HepG2 (cell line): ENCODE data around the gene LSMEM2. TPM values are rescaled to one million over a fixed set of nuclear protein-coding genes. Genes with fewer than 3 reads are reported as not detected.
A peak's percentile ranks its signal among the peaks of the same experiment; 100 is the strongest.

Source experiments
- BCL6 ChIP-seq: IDR thresholded peaks from 2 replicates; pipeline ENCODE4 v1.6.1; 2016; ENCODE audit warnings: missing genetic modification reagents, missing compliant biosample characterization
- CREB1 ChIP-seq, 2 experiments: fragments of 450-650 bp in 1 of 2; IDR thresholded peaks; 2 replicates each; pipeline ENCODE4 v1.6.1; 2016 to 2017; ENCODE audit warnings: control low read depth in 1 of 2, mild to moderate bottlenecking in 1 of 2, missing compliant biosample characterization in 1 of 2, missing genetic modification characterization in 1 of 2
- EZH2 ChIP-seq: conservative IDR thresholded peaks from 2 replicates; pipeline ENCODE4 v1.6.1; 2012; ENCODE audit warnings: mild to moderate bottlenecking, low read depth, low read length, moderate library complexity
- MIER2 ChIP-seq: IDR thresholded peaks from 2 replicates; pipeline ENCODE4 v1.6.1; 2016; ENCODE audit warnings: missing biosample characterization, missing genetic modification reagents
- ONECUT2 ChIP-seq: sonication (generic); formaldehyde crosslinking; IDR thresholded peaks from 2 replicates; pipeline ENCODE4 v1.4.0; 2020; ENCODE audit warnings: missing genetic modification reagents
- SRF ChIP-seq: IDR thresholded peaks from 2 replicates; pipeline ENCODE4 v1.6.1; 2011; ENCODE audit warnings: mild to moderate bottlenecking, low read depth, low read length, moderate library complexity
- TEAD3 ChIP-seq: optimal IDR thresholded peaks from 2 replicates; pipeline ENCODE3; 2016; ENCODE audit warnings: borderline replicate concordance
- TOPORS ChIP-seq: sonication (generic); formaldehyde crosslinking; IDR thresholded peaks from 2 replicates; pipeline ENCODE4 v1.8.0; 2023; ENCODE audit warnings: mild to moderate bottlenecking, missing genetic modification reagents
- ZNF101 ChIP-seq: sonication (generic); formaldehyde crosslinking; IDR thresholded peaks from 2 replicates; pipeline ENCODE4 v1.4.0; 2020; ENCODE audit warnings: mild to moderate bottlenecking, low read depth, missing genetic modification reagents, borderline replicate concordance
- ZNF672 ChIP-seq: sonication (generic); formaldehyde crosslinking; IDR thresholded peaks from 2 replicates; pipeline ENCODE4 v1.8.1; 2022; ENCODE audit warnings: missing genetic modification reagents
- ZNF766 ChIP-seq: sonication (generic); formaldehyde crosslinking; IDR thresholded peaks from 2 replicates; pipeline ENCODE4 v1.5.0; 2020; ENCODE audit warnings: missing genetic modification reagents, borderline replicate concordance
- ZNF792 ChIP-seq: IDR thresholded peaks from 2 replicates; pipeline ENCODE4 v1.6.1; 2016
- polyA plus RNA-seq, 8 experiments: library from polyadenylated mRNA; depleted of rRNA in 3 of 8; stranded (reverse) in 7 of 8; unstranded in 1 of 8; fragments of >200 nt; fragmentation: Illumina TruSeq in 4 of 8; extraction: Trizol in 4 of 8; gene quantifications; 2 replicates each; pipeline versions ENCODE4 v1.2.1 to v1.2.3, GENCODE V29; 2011 to 2016; ENCODE audit warnings: low read depth in 4 of 8, missing spikeins in 1 of 8, mixed read lengths in 1 of 8; ENCODE audit not compliant: insufficient read depth in 1 of 8
- total RNA-seq, 5 experiments: library from RNA; depleted of rRNA; stranded (reverse); fragments of >200 nt; fragmentation: Illumina TruSeq; extraction: Trizol; gene quantifications; 2 replicates each; pipeline ENCODE4 v1.2.3, GENCODE V29; 2016; ENCODE audit warnings: low read depth in 1 of 5
- TF ChIP-seq, protein P1 (sequence below): sonication (generic); formaldehyde crosslinking; IDR thresholded peaks from 2 replicates; pipeline ENCODE4 v1.4.0; 2020; ENCODE audit warnings: missing genetic modification reagents, mild to moderate bottlenecking, borderline replicate concordance
- TF ChIP-seq, protein P2 (sequence below): conservative IDR thresholded peaks from 2 replicates; pipeline ENCODE4 v1.6.1; 2018; ENCODE audit warnings: missing genetic modification reagents
- TF ChIP-seq, protein P3 (sequence below): sonication (generic); formaldehyde crosslinking; IDR thresholded peaks from 2 replicates; pipeline ENCODE4 v1.8.1; 2022; ENCODE audit warnings: mild to moderate bottlenecking, missing genetic modification reagents
- TF ChIP-seq, protein P4 (sequence below): IDR thresholded peaks from 2 replicates; pipeline ENCODE4 v1.6.1; 2012; ENCODE audit warnings: low read length, improper control_type of control experiment
- TF ChIP-seq, protein P5 (sequence below): IDR thresholded peaks from 2 replicates; pipeline ENCODE4 v1.6.1; 2016; ENCODE audit warnings: low read depth
- TF ChIP-seq, protein P6 (sequence below): sonication (generic); formaldehyde crosslinking; IDR thresholded peaks from 2 replicates; pipeline ENCODE4 v1.4.0; 2020; ENCODE audit warnings: missing genetic modification reagents

The LSMEM2 gene
- total and polyA plus RNA-seq, 2 of the 13 experiments (the other 11 are each of a cell fraction or from before 2014, with no cell fraction given): 0.07 to 0.41 TPM

DNA sequence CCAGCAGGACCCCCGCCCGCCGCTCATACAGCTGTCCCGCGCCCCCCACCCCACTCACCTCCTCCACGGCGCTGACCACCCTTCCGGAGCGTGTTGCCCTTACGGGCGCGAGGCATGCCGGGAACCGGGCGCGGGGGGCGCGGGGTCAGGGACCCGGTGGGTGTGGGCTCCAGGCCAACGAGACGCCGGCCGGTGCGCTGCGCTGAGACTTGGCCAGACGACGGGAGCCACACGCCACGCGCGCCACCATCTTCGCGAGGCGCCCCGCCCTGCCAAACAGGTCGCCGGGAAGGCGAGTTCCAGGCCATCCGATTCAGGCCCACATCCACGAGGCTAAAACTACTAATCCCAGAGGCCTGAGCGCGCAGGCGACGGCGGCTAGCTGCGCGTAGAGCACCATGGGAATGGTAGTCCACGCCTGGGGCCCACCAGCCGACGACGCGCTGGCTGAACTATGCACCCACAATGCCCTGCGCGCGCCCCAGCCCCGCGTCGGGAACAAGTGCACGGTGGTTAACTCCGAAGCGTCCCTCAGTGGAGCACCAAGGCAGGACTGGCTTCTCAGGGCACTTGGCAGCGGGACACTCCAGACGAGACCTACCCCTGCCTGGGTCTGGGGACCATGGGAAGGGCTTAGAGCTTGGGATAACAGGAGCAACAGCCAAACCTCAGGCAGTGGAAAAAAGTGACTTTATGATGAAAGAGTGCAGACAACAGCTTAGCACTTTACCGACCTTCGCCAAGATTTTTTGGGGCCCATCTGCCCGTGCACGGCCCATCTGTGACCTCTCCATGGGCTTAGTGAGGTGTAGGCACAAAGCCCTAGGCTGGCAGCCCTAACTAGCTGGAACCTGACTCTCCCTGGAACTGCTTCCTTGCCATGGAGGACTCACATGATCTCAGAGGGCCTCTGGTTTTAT lies 13.5 kb downstream of the LSMEM2 start, which contains the start of gene IFRD2 (continued):
- TF ChIP-seq, protein P1, sequence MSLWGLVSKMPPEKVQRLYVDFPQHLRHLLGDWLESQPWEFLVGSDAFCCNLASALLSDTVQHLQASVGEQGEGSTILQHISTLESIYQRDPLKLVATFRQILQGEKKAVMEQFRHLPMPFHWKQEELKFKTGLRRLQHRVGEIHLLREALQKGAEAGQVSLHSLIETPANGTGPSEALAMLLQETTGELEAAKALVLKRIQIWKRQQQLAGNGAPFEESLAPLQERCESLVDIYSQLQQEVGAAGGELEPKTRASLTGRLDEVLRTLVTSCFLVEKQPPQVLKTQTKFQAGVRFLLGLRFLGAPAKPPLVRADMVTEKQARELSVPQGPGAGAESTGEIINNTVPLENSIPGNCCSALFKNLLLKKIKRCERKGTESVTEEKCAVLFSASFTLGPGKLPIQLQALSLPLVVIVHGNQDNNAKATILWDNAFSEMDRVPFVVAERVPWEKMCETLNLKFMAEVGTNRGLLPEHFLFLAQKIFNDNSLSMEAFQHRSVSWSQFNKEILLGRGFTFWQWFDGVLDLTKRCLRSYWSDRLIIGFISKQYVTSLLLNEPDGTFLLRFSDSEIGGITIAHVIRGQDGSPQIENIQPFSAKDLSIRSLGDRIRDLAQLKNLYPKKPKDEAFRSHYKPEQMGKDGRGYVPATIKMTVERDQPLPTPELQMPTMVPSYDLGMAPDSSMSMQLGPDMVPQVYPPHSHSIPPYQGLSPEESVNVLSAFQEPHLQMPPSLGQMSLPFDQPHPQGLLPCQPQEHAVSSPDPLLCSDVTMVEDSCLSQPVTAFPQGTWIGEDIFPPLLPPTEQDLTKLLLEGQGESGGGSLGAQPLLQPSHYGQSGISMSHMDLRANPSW (CRISPR knock-in tag): no peak
- TF ChIP-seq EZH2 (no peak), ZNF792 (CRISPR knock-in tag) (no peak), ZNF101 (CRISPR knock-in tag) (no peak), ONECUT2 (no peak), SRF (no peak), CREB1 (IDR thresholded peaks at IDR 0.05) (peak; percentile 94), CREB1 (CRISPR knock-in tag; IDR thresholded peaks at IDR 0.05) (peak; percentile 96), MIER2 (CRISPR knock-in tag) (no peak; the same call in 1 of the 2 replicates), BCL6 (CRISPR knock-in tag) (0 out of 2 replicates have a peak, but pooled peaks have one; percentile 9), TOPORS (CRISPR knock-in tag) (peak; percentile 12; the same call in 1 of the 2 replicates), ZNF766 (CRISPR knock-in tag) (no peak), TEAD3 (peak; percentile 67), ZNF672 (CRISPR knock-in tag) (no peak)
- TF ChIP-seq, protein P2, sequence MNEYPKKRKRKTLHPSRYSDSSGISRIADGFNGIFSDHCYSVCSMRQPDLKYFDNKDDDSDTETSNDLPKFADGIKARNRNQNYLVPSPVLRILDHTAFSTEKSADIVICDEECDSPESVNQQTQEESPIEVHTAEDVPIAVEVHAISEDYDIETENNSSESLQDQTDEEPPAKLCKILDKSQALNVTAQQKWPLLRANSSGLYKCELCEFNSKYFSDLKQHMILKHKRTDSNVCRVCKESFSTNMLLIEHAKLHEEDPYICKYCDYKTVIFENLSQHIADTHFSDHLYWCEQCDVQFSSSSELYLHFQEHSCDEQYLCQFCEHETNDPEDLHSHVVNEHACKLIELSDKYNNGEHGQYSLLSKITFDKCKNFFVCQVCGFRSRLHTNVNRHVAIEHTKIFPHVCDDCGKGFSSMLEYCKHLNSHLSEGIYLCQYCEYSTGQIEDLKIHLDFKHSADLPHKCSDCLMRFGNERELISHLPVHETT (CRISPR knock-in tag): peak; percentile 67; the same call in 1 of the 2 replicates
- TF ChIP-seq, protein P3, sequence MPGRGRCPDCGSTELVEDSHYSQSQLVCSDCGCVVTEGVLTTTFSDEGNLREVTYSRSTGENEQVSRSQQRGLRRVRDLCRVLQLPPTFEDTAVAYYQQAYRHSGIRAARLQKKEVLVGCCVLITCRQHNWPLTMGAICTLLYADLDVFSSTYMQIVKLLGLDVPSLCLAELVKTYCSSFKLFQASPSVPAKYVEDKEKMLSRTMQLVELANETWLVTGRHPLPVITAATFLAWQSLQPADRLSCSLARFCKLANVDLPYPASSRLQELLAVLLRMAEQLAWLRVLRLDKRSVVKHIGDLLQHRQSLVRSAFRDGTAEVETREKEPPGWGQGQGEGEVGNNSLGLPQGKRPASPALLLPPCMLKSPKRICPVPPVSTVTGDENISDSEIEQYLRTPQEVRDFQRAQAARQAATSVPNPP (CRISPR knock-in tag): no peak
- TF ChIP-seq, protein P4, sequence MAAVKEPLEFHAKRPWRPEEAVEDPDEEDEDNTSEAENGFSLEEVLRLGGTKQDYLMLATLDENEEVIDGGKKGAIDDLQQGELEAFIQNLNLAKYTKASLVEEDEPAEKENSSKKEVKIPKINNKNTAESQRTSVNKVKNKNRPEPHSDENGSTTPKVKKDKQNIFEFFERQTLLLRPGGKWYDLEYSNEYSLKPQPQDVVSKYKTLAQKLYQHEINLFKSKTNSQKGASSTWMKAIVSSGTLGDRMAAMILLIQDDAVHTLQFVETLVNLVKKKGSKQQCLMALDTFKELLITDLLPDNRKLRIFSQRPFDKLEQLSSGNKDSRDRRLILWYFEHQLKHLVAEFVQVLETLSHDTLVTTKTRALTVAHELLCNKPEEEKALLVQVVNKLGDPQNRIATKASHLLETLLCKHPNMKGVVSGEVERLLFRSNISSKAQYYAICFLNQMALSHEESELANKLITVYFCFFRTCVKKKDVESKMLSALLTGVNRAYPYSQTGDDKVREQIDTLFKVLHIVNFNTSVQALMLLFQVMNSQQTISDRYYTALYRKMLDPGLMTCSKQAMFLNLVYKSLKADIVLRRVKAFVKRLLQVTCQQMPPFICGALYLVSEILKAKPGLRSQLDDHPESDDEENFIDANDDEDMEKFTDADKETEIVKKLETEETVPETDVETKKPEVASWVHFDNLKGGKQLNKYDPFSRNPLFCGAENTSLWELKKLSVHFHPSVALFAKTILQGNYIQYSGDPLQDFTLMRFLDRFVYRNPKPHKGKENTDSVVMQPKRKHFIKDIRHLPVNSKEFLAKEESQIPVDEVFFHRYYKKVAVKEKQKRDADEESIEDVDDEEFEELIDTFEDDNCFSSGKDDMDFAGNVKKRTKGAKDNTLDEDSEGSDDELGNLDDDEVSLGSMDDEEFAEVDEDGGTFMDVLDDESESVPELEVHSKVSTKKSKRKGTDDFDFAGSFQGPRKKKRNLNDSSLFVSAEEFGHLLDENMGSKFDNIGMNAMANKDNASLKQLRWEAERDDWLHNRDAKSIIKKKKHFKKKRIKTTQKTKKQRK: no peak
- TF ChIP-seq, protein P5, sequence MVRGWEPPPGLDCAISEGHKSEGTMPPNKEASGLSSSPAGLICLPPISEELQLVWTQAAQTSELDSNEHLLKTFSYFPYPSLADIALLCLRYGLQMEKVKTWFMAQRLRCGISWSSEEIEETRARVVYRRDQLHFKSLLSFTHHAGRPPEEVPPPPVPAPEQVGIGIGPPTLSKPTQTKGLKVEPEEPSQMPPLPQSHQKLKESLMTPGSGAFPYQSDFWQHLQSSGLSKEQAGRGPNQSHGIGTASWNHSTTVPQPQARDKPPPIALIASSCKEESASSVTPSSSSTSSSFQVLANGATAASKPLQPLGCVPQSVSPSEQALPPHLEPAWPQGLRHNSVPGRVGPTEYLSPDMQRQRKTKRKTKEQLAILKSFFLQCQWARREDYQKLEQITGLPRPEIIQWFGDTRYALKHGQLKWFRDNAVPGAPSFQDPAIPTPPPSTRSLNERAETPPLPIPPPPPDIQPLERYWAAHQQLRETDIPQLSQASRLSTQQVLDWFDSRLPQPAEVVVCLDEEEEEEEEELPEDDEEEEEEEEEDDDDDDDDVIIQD: peak; percentile 22; the same call in 1 of the 2 replicates
- TF ChIP-seq, protein P6, sequence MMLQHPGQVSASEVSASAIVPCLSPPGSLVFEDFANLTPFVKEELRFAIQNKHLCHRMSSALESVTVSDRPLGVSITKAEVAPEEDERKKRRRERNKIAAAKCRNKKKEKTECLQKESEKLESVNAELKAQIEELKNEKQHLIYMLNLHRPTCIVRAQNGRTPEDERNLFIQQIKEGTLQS (CRISPR knock-in tag): no peak
